Natural killer cell (primary cell): Measurements from ENCODE around the gene UBA3. TPM values are rescaled to one million over a fixed set of nuclear protein-coding genes. Genes with fewer than 3 reads are reported as not detected.

Experiments
- ATAC-seq, 3 donors: fragments of 150-1000 bp in 2 of 3; fragments of 200-7000 bp in 1 of 3; cut with Tn5 transposase; 1 replicate in 1 of 3; 2 replicates in 2 of 3; pipeline ENCODE4 v1.10.0; 2021; ENCODE audit warnings: mild to moderate bottlenecking in 2 of 3, moderate library complexity in 2 of 3
- DNase-seq, 2 donors: peaks; one replicate each; pipeline versions ENCODE4 v3.0.0 to v3.0.0-alpha.2; 2013 to 2021; ENCODE audit warnings: mixed read lengths in 1 of 2
- H3K27ac ChIP-seq: one replicate; pipeline ENCODE4 v1.5.1; 2013; ENCODE audit warnings: mild to moderate bottlenecking, low read length
- H3K27me3 ChIP-seq: one replicate; pipeline ENCODE4 v1.6.1; 2013; ENCODE audit warnings: low read length; ENCODE audit not compliant: control insufficient read depth, insufficient read depth
- H3K36me3 ChIP-seq: one replicate; pipeline ENCODE4 v1.6.1; 2013; ENCODE audit warnings: low read length; ENCODE audit not compliant: control insufficient read depth, insufficient read depth
- H3K4me1 ChIP-seq: one replicate; pipeline ENCODE4 v1.6.1; 2013; ENCODE audit warnings: low read length; ENCODE audit not compliant: control insufficient read depth, insufficient read depth
- H3K4me3 ChIP-seq: one replicate; pipeline ENCODE4 v1.5.1; 2013; ENCODE audit warnings: low read length
- H3K9me3 ChIP-seq: one replicate; pipeline ENCODE4 v1.6.1; 2013; ENCODE audit warnings: low read length; ENCODE audit not compliant: control insufficient read depth, insufficient read depth
- H3K27ac Mint-ChIP-seq, 2 donors: one replicate each; pipeline ENCODE4 v1.8.0; 2022; ENCODE audit warnings: mild to moderate bottlenecking in 2 of 2, mixed read lengths in 2 of 2, moderate library complexity in 1 of 2
- H3K27me3 Mint-ChIP-seq, 2 donors: one replicate each; pipeline ENCODE4 v1.8.0; 2022; ENCODE audit warnings: low read depth in 2 of 2, mixed read lengths in 2 of 2
- H3K36me3 Mint-ChIP-seq: one replicate; pipeline ENCODE4 v1.8.0; 2022; ENCODE audit warnings: mixed read lengths
- H3K4me1 Mint-ChIP-seq, 2 donors: one replicate each; pipeline ENCODE4 v1.8.0; 2022; ENCODE audit warnings: mixed read lengths in 2 of 2
- H3K4me3 Mint-ChIP-seq: one replicate; pipeline ENCODE4 v1.8.0; 2022; ENCODE audit warnings: mild to moderate bottlenecking, moderate library complexity, mixed read lengths
- H3K9me3 Mint-ChIP-seq, 2 donors: one replicate each; pipeline ENCODE4 v1.8.0; 2022; ENCODE audit warnings: mixed read lengths in 2 of 2
- CTCF ChIP-seq: fragments of 200-600 bp; IDR thresholded peaks from one replicate; pipeline ENCODE4 v1.8.0; 2022; ENCODE audit warnings: antibody characterized with exemption
- WGBS: methylation state at CpG from one replicate; pipeline ENCODE4 v1.1.7; 2013; ENCODE audit warnings: missing lambda C conversion rate; ENCODE audit not compliant: insufficient coverage; 5-methylcytosine and 5-hydroxymethylcytosine counted together
- intact Hi-C: fragments of 100-400 bp; cut with micrococcal nuclease; formaldehyde crosslinking; loops from one replicate; pipeline ENCODE4 v1.14.2; 2022
- total RNA-seq, 4 donors: library from RNA; stranded (reverse); fragments of 120-200 nt in 1 of 4; gene quantifications; one replicate each; pipeline versions ENCODE4 v1.2.3 to v1.2.4, GENCODE V29; 2013 to 2022

The UBA3 gene
- total RNA-seq, result 10 to 100 TPM; 72.0 to 87.7 (median 72.8) TPM
- total RNA-seq (2013), result 82.6 TPM

GRCh38 chr3:69080233-69080920 is at the start of gene UBA3:
UBA3 (minus strand) TSS chr3:69080365; CDS start chr3:69080353, 12 bp downstream.
- WGBS, result under 1% methylated on average over 29 of the region's 37 CpGs
- Mint-ChIP-seq H3K4me3 (peak within 1 kb of the TSS; percentile 90), H3K27me3 (no peaks in the 10 kb centered on the region), H3K4me1 (peaks cover 48 to 51% of the 10 kb centered on the region in 2 donors), H3K9me3 (no peaks in the 10 kb centered on the region), H3K27ac (peak within 1 kb of the TSS; percentile 90 to 98), H3K36me3 (no peaks in the 10 kb centered on the region)
- Histone ChIP-seq H3K36me3 (peaks cover 1% of the 10 kb centered on the region), H3K27ac (peak within 1 kb of the TSS; percentile 28), H3K9me3 (no peaks in the 10 kb centered on the region), H3K27me3 (no peaks in the 10 kb centered on the region), H3K4me3 (peak within 1 kb of the TSS; percentile 47), H3K4me1 (peaks cover 37% of the 10 kb centered on the region)
- ATAC-seq, result peak; percentile 74 to 89 (median 79)
- intact Hi-C loops, result loop anchor here (1.0 to 10.0 kb wide), 2 partner anchors 28 to 1426 kb away; partner anchors contain the start of genes SUCLG2 and TMF1
- TF ChIP-seq CTCF, result no peak
- peak; percentile 82 to 95 for DNase-seq

DNA sequence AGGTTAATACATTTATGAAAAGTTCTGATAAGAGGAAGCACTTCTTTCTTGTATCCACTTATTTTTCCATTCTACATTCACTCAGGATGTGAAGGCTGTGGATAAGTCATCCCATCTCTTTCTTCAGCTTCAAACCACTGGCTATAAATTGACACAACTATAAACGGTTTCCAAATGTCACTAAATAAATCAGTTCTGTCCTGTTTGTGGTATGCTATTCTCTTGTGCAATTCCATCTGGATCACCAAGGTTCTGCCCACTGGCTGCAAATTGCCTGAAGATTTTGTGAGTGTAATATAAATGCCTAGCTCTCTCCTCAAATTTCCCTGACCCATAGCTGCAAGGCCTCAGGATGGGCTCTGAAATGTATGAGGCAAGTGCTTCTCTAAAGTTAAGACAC is 49.4 kb upstream of the UBA3 start:
- Mint-ChIP-seq H3K36me3 (no peaks in the 10 kb centered on the region), H3K4me3 (no peak overlapping the region), H3K27me3 (peaks cover 11 to 14% of the 10 kb centered on the region in 2 donors), H3K27ac (no peak overlapping the region), H3K9me3 (no peaks in the 10 kb centered on the region), H3K4me1 (no peaks in the 10 kb centered on the region)
- TF ChIP-seq CTCF, result no peak
- no peaks in the 10 kb centered on the region for H3K36me3 ChIP-seq
- intact Hi-C loops, result no loop called here
- no peaks in the 10 kb centered on the region for H3K9me3 ChIP-seq
- ATAC-seq, result no peak
- no peak overlapping the region for H3K4me3 ChIP-seq
- no peaks in the 10 kb centered on the region for H3K4me1 ChIP-seq
- H3K27ac ChIP-seq, result no peak overlapping the region
- WGBS, result 17% methylated on average over 1 of the region's 1 CpG
- no peak for DNase-seq
- no peaks in the 10 kb centered on the region for H3K27me3 ChIP-seq

GRCh38 chr3:69128509-69128908 is 48.3 kb upstream of the UBA3 start:
- peaks cover 9 to 14% of the 10 kb centered on the region in 2 donors for H3K27me3 Mint-ChIP-seq
- no peak overlapping the region for H3K4me3 Mint-ChIP-seq
- H3K27ac ChIP-seq, result no peak overlapping the region
- no peaks in the 10 kb centered on the region for H3K36me3 ChIP-seq
- no peak for DNase-seq
- no peak overlapping the region for H3K4me3 ChIP-seq
- TF ChIP-seq CTCF, result no peak
- no peaks in the 10 kb centered on the region for H3K9me3 Mint-ChIP-seq
- H3K36me3 Mint-ChIP-seq, result no peaks in the 10 kb centered on the region
- ATAC-seq, result no peak
- H3K9me3 ChIP-seq, result no peaks in the 10 kb centered on the region
- no peaks in the 10 kb centered on the region for H3K4me1 ChIP-seq
- H3K4me1 Mint-ChIP-seq, result no peaks in the 10 kb centered on the region
- no peaks in the 10 kb centered on the region for H3K27me3 ChIP-seq
- intact Hi-C loops, result no loop called here
- H3K27ac Mint-ChIP-seq, result no peak overlapping the region

GRCh38 chr3:69126999-69127398 is 46.8 kb upstream of the UBA3 start:
- Mint-ChIP-seq H3K4me1 (no peaks in the 10 kb centered on the region), H3K4me3 (no peak overlapping the region), H3K27ac (no peak overlapping the region), H3K9me3 (no peaks in the 10 kb centered on the region), H3K27me3 (peaks cover 9 to 14% of the 10 kb centered on the region in 2 donors), H3K36me3 (no peaks in the 10 kb centered on the region)
- DNase-seq, result no peak
- intact Hi-C loops, result no loop called here
- Histone ChIP-seq H3K9me3 (no peaks in the 10 kb centered on the region), H3K27me3 (no peaks in the 10 kb centered on the region), H3K36me3 (no peaks in the 10 kb centered on the region), H3K27ac (no peak overlapping the region), H3K4me1 (no peaks in the 10 kb centered on the region), H3K4me3 (no peak overlapping the region)
- no peak for TF ChIP-seq CTCF
- ATAC-seq, result no peak
- WGBS, result 86% methylated on average over 2 of the region's 2 CpGs
